ENCODE results near the gene CYP1A2. TPM values are rescaled to one million over a fixed set of nuclear protein-coding genes. Genes with fewer than 3 reads are reported as not detected.

Gene CYP1A2
- total RNA-seq, 8 experiments from 2014 or later, result 0.13 to 0.47 (median 0.14) TPM; not detected in 4

GRCh38 chr15:74770211-74770903, 21.7 kb downstream of the CYP1A2 start:
- no peak for ATAC-seq (replicated peaks in 6 of 8)
- in situ Hi-C loops (cut with MboI; ENCODE audit: low pct_unique_long_range_greater_than_20kb in 2 of 9, low sequenced_read_pairs in 9 of 9, unreplicated experiment in 9 of 9), result loop anchor here in 5 of 9 experiments (10.0 to 25.0 kb wide), 5 partner anchors 133 to 383 kb away; partner anchors contain the start of genes COX5A (in 1 of the 5) and RPP25 (in 1 of the 5)

GRCh38 chr15:74773329-74773728, 24.7 kb downstream of the CYP1A2 start:
- in situ Hi-C loops (cut with MboI; ENCODE audit: low pct_unique_long_range_greater_than_20kb in 2 of 9, low sequenced_read_pairs in 9 of 9, unreplicated experiment in 9 of 9), result loop anchor here in 5 of 9 experiments (10.0 to 25.0 kb wide), 5 partner anchors 136 to 386 kb away; partner anchors contain the start of genes COX5A (in 1 of the 5) and RPP25 (in 1 of the 5)
- peaks cover 30 to 32% of the 10 kb centered on the region in 2 donors for H3K4me1 ChIP-seq (replicated peaks in 1 of 2)
- 40 to 83% (median 75%) methylated on average over 1 to 2 of the region's 5 CpGs; no CpG with 5 or more reads in 5 of the 10 experiments for WGBS, 10 experiments
- ATAC-seq (replicated peaks in 6 of 8), result no peak
- no peak overlapping the region for H3K4me3 ChIP-seq
- no peak overlapping the region for H3K27ac ChIP-seq

More at GRCh38 chr15:74770211-74770903, 21.7 kb downstream of the CYP1A2 start:
- 20 to 86% (median 57%) methylated on average over 1 to 2 of the region's 4 CpGs; no CpG with 5 or more reads in 5 of the 10 experiments for WGBS, 10 experiments
- Histone ChIP-seq H3K4me1 (replicated peaks in 1 of 2) (peaks cover 15 to 17% of the 10 kb centered on the region in 2 donors), H3K4me3 (no peak overlapping the region), H3K27ac (no peak overlapping the region)

- in situ Hi-C loops (cut with MboI; ENCODE audit: low pct_unique_long_range_greater_than_20kb in 2 of 9, low sequenced_read_pairs in 9 of 9, unreplicated experiment in 9 of 9), result loop anchor here in 5 of 9 experiments (10.0 to 25.0 kb wide), 5 partner anchors 136 to 386 kb away; partner anchors contain the start of genes COX5A (in 1 of the 5) and RPP25 (in 1 of the 5)
- WGBS, 10 experiments, result 17 to 57% (median 39%) methylated on average over 1 to 5 of the region's 5 CpGs; no CpG with 5 or more reads in 1 of the 10 experiments
- Histone ChIP-seq H3K4me3 (no peak overlapping the region), H3K27ac (no peak overlapping the region), H3K4me1 (replicated peaks in 1 of 2) (peaks cover 28 to 32% of the 10 kb centered on the region in 2 donors)
- ATAC-seq (replicated peaks in 6 of 8), result peak in 2 of 8 experiments; percentile 1 to 3
These were observed 25.1 kb downstream of the CYP1A2 start for GRCh38 chr15:74773731-74774252.

- ATAC-seq (replicated peaks in 6 of 8), result no peak
- in situ Hi-C loops (cut with MboI; ENCODE audit: low pct_unique_long_range_greater_than_20kb in 2 of 9, low sequenced_read_pairs in 9 of 9, unreplicated experiment in 9 of 9), result loop anchor here in 3 of 9 experiments (10.0 kb wide), 2 partner anchors 170 to 180 kb away; partner anchors contain the start of gene RPP25 (in 1 of the 3)
- WGBS, 10 experiments, result 40 to 80% (median 40%) methylated on average over 1 to 4 of the region's 5 CpGs; no CpG with 5 or more reads in 5 of the 10 experiments
- peaks cover 28 to 37% of the 10 kb centered on the region in 2 donors for H3K4me1 ChIP-seq (replicated peaks in 1 of 2)
- H3K4me3 ChIP-seq, result no peak overlapping the region
- no peak overlapping the region for H3K27ac ChIP-seq
These were observed 26.5 kb downstream of the CYP1A2 start for GRCh38 chr15:74775132-74775562.

GRCh38 chr15:74775894-74776293, 27.2 kb downstream of the CYP1A2 start:
- WGBS, 10 experiments, result 80 to 100% (median 95%) methylated on average over 1 to 4 of the region's 4 CpGs; no CpG with 5 or more reads in 3 of the 10 experiments
- ATAC-seq (replicated peaks in 6 of 8), result no peak

GRCh38 chr15:74776821-74777768, 28.4 kb downstream of the CYP1A2 start:
- 0 to 24% (median 14%) methylated on average over 1 to 9 of the region's 13 CpGs; no CpG with 5 or more reads in 5 of the 10 experiments for WGBS, 10 experiments
- peaks cover 27 to 41% of the 10 kb centered on the region in 2 donors for H3K4me1 ChIP-seq (replicated peaks in 1 of 2)
- H3K4me3 ChIP-seq, result no peak overlapping the region
- peak in 4 of 8 experiments; percentile 6 to 81 (median 70) for ATAC-seq (replicated peaks in 6 of 8)
- in situ Hi-C loops (cut with MboI; ENCODE audit: low pct_unique_long_range_greater_than_20kb in 2 of 9, low sequenced_read_pairs in 9 of 9, unreplicated experiment in 9 of 9), result loop anchor here in 3 of 9 experiments (10.0 kb wide), 2 partner anchors 168 to 178 kb away; partner anchors contain the start of gene RPP25 (in 1 of the 3)
- peak overlapping the region; percentile 14 to 68 for H3K27ac ChIP-seq

More at GRCh38 chr15:74775894-74776293, 27.2 kb downstream of the CYP1A2 start:
- in situ Hi-C loops (cut with MboI; ENCODE audit: low pct_unique_long_range_greater_than_20kb in 2 of 9, low sequenced_read_pairs in 9 of 9, unreplicated experiment in 9 of 9), result loop anchor here in 3 of 9 experiments (10.0 kb wide), 2 partner anchors 169 to 179 kb away; partner anchors contain the start of gene RPP25 (in 1 of the 3)
- Histone ChIP-seq H3K27ac (no peak overlapping the region), H3K4me3 (no peak overlapping the region), H3K4me1 (replicated peaks in 1 of 2) (peaks cover 28 to 43% of the 10 kb centered on the region in 2 donors)

- 20 to 92% (median 80%) methylated on average over 1 to 5 of the region's 6 CpGs; no CpG with 5 or more reads in 5 of the 10 experiments for WGBS, 10 experiments
- in situ Hi-C loops (cut with MboI; ENCODE audit: low pct_unique_long_range_greater_than_20kb in 2 of 9, low sequenced_read_pairs in 9 of 9, unreplicated experiment in 9 of 9), result loop anchor here in 3 of 9 experiments (10.0 kb wide), 2 partner anchors 167 to 177 kb away; partner anchors contain the start of gene RPP25 (in 1 of the 3)
- no peak overlapping the region for H3K27ac ChIP-seq
- H3K4me1 ChIP-seq (replicated peaks in 1 of 2), result peaks cover 28 to 42% of the 10 kb centered on the region in 2 donors
- H3K4me3 ChIP-seq, result no peak overlapping the region
- ATAC-seq (replicated peaks in 6 of 8), result peak in 3 of 8 experiments; percentile 0 to 2 (median 1)
These were observed 29.3 kb downstream of the CYP1A2 start for GRCh38 chr15:74777769-74778598.

GRCh38 chr15:74778599-74778970, 29.9 kb downstream of the CYP1A2 start:
- no peak overlapping the region for H3K27ac ChIP-seq
- no peak for ATAC-seq (replicated peaks in 6 of 8)
- H3K4me3 ChIP-seq, result no peak overlapping the region
- peaks cover 29 to 44% of the 10 kb centered on the region in 2 donors for H3K4me1 ChIP-seq (replicated peaks in 1 of 2)
- WGBS, 10 experiments, result 100% methylated on average over 1 to 3 of the region's 5 CpGs; no CpG with 5 or more reads in 5 of the 10 experiments
- in situ Hi-C loops (cut with MboI; ENCODE audit: low pct_unique_long_range_greater_than_20kb in 2 of 9, low sequenced_read_pairs in 9 of 9, unreplicated experiment in 9 of 9), result loop anchor here in 3 of 9 experiments (10.0 kb wide), 2 partner anchors 166 to 176 kb away; partner anchors contain the start of gene RPP25 (in 1 of the 3)

- no peak overlapping the region for H3K4me3 ChIP-seq
- in situ Hi-C loops (cut with MboI; ENCODE audit: low pct_unique_long_range_greater_than_20kb in 2 of 9, low sequenced_read_pairs in 9 of 9, unreplicated experiment in 9 of 9), result loop anchor here in 3 of 9 experiments (10.0 kb wide), 2 partner anchors 166 to 176 kb away; partner anchors contain the start of gene RPP25 (in 1 of the 3)
- peaks cover 34 to 49% of the 10 kb centered on the region in 2 donors for H3K4me1 ChIP-seq (replicated peaks in 1 of 2)
- 74 to 100% (median 88%) methylated on average over 1 to 7 of the region's 7 CpGs for WGBS, 10 experiments
- no peak overlapping the region for H3K27ac ChIP-seq
- no peak for ATAC-seq (replicated peaks in 6 of 8)
These were observed 30.6 kb downstream of the CYP1A2 start for GRCh38 chr15:74779162-74779648.

- no peak for ATAC-seq (replicated peaks in 6 of 8)
- 40 to 100% (median 66%) methylated on average over 1 to 7 of the region's 16 CpGs; no CpG with 5 or more reads in 3 of the 10 experiments for WGBS, 10 experiments
- in situ Hi-C loops (cut with MboI; ENCODE audit: low pct_unique_long_range_greater_than_20kb in 2 of 9, low sequenced_read_pairs in 9 of 9, unreplicated experiment in 9 of 9), result no loop called here
- peaks cover 41 to 54% of the 10 kb centered on the region in 2 donors for H3K4me1 ChIP-seq (replicated peaks in 1 of 2)
- H3K4me3 ChIP-seq, result peak overlapping the region; percentile 83 to 100 (median 91)
- H3K27ac ChIP-seq, result peak overlapping the region in 1 of 2 donors; percentile 34
These were observed 32.1 kb downstream of the CYP1A2 start for GRCh38 chr15:74780523-74781430.

All from motor neuron (in vitro differentiated cells).